AG09319 (cell line): ENCODE data around the gene DEF6.
"Not testable (repeated sequence)": the region's sequence is repeated elsewhere in the genome, so short reads cannot be mapped to it uniquely, and the experiment has no call there.

Experiments used
- DNase-seq: peaks from one replicate; pipeline ENCODE4 v3.0.0-alpha.2; 2010; ENCODE audit warnings: low read depth; ENCODE audit errors: extremely low read depth
- TF ChIP-seq, protein P1 (sequence below): IDR thresholded peaks from 2 replicates; pipeline ENCODE4 v1.5.1; 2011; ENCODE audit warnings: low read depth, mild to moderate bottlenecking, inconsistent platforms, low read length, moderate library complexity

The DEF6 gene

DNA sequence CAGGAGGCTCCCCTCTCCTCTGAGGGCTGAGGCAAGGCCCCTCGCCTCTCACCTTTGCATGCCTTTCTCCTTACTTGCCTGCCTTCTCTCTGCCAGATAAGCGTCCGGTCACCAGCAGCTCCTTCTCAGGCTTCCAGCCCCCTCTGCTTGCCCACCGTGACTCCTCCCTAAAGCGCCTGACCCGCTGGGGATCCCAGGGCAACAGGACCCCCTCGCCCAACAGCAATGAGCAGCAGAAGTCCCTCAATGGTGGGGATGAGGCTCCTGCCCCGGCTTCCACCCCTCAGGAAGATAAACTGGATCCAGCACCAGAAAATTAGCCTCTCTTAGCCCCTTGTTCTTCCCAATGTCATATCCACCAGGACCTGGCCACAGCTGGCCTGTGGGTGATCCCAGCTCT lies 23.5 kb downstream of the DEF6 start:
- DNase-seq, result no peak
- TF ChIP-seq, protein P1, sequence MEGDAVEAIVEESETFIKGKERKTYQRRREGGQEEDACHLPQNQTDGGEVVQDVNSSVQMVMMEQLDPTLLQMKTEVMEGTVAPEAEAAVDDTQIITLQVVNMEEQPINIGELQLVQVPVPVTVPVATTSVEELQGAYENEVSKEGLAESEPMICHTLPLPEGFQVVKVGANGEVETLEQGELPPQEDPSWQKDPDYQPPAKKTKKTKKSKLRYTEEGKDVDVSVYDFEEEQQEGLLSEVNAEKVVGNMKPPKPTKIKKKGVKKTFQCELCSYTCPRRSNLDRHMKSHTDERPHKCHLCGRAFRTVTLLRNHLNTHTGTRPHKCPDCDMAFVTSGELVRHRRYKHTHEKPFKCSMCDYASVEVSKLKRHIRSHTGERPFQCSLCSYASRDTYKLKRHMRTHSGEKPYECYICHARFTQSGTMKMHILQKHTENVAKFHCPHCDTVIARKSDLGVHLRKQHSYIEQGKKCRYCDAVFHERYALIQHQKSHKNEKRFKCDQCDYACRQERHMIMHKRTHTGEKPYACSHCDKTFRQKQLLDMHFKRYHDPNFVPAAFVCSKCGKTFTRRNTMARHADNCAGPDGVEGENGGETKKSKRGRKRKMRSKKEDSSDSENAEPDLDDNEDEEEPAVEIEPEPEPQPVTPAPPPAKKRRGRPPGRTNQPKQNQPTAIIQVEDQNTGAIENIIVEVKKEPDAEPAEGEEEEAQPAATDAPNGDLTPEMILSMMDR, result no peak

DNA sequence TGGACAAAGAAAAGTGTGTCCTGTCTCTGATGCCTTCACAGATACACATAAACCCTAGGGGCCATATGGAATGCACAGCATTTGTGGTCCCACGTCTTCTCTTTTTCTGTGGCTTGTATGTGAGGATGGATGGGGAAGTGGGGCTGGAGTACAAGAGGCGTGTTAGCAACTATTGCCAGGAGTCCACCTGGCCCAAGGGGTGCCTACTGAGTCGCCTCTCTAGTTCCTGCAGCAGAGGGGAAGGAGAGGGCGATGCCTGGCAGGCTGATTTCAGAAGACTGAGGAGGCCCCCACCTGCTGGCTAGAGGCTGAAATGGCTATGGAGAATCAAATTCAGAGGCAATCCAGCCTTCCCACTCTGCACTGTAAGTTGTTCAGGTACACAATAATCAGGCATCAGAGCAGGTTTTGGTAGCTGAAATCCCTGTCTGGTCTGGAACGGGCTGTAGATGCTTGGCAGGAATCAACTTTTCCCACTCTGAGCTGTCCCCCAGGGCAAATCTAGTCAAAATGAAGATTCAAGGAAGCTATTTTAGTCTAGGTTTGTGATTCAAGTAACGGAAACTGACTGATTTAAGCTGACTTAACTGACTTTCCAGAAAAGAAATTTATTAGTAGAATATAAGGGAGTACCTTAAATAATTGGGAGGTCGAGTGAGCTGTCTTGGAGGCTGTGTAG lies 29.9 kb downstream of the DEF6 start:
- TF ChIP-seq, protein P1, result peak; percentile 75
- DNase-seq, result no peak

DNA sequence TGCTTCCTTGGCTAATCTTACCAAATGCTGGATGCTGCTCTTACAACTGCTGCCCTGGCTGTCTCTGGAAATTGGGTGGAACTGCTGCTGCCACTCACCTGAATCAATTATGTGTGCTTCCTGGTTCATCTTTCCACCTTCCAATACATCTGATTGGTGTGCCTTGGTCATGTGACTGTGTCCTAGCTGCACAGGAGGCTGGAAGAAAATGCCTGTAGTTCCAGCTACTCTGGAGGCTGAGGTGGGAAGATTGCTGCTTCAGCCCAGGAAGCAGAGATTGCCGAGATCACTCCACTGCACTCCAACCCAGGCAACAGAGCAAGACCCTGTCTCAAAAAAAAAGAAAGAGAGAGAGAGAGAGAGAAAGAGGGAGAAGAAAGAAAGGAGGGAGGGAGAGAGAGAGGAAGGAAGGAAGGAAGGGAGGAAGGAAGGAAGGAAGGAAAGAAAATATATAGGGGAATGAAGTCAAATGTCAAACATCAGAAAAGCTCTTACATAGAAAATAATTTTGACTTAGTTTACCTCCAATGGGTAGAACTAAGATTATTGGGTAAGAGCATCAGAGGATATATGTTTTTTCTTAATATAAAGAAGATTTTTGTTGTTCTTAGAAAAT lies 30.6 kb downstream of the DEF6 start:
- no peak for DNase-seq
- TF ChIP-seq, protein P1, result no peak

DNA sequence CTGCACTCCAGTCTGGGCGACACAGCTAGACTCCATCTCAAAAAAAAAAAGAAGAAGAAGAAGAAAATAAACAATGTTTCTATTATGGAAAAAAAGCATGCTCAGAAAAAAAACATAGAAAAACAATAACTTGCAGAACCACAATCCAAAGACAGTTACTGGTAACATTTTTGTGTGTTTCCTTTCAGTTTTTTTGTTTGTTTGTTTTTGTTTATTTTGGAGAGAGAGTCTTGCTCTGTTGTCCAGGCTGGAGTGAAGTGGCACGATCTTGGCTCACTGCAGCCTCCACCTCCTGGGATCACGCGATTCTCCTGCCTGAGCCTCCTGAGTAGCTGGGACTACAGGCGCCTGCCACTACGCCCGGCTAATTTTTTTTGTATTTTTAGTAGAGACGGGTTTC lies 31.3 kb downstream of the DEF6 start:
- not testable (repeated sequence) for DNase-seq

DNA sequence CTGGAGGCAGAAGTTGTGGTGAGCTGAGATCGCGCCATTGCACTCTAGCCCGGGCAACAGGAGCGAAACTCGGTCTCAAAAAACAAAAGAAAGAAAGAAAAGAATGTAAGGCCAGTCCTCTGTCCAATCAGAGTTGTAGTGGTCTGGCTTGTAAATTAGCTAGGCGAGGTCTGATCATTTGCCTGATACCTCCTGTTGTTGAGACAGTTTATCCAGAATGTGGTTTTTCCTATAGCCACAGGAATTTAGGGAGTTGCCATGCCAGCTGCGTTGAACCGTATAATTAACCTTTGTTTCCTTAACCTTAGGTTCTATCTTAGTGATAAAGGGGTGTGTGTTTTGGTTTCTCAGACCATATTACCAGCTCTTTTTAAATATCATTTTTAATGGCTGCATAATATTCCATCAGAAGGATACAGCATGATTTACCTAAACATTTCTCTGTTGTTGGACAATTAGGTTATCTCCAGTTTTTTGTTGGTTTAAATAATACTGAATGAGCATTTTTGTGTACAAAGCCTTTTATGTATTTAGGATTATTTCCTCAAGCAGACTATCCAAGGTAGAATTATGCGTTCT lies 33.0 kb downstream of the DEF6 start:
- TF ChIP-seq, protein P1, result no peak
- DNase-seq, result no peak

DNA sequence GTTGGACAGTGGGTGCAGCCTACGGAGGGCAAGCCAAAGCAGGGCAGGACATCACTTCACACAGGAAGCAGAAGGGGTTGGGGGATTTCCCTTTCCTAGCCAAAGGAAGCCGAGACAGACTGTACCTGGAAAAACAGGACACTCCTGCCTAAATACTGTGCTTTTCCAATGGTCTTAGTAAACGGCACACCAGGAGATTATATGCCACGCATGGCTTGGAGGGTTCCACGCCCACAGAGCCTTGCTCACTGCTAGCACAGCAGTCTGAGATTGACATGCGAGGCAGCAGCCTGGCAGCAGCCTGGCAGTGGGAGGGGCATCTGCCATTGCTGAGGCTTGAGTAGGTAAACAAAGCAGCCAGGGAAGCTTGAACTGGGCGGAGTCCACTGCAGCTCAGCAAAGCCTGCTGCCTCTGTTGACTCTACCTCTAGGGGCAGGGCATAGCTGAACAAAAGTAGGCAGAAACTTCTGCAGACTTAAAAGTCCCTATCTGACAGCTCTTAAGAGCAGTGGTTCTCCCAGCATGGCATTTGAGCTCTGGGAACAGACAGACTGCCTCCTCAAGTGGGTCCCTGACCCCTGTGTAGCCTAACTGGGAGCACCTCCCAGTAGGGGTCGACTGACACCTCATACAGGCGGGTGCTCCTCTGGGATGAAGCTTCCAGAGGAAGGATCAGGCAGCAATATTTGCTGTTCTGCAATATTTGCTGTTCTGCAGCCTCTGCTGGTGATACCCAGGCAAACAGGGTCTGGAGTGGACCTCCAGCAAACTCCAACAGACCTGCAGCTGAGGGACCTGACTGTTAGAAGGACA lies 34.7 kb downstream of the DEF6 start:
- not testable (repeated sequence) for DNase-seq

DNA sequence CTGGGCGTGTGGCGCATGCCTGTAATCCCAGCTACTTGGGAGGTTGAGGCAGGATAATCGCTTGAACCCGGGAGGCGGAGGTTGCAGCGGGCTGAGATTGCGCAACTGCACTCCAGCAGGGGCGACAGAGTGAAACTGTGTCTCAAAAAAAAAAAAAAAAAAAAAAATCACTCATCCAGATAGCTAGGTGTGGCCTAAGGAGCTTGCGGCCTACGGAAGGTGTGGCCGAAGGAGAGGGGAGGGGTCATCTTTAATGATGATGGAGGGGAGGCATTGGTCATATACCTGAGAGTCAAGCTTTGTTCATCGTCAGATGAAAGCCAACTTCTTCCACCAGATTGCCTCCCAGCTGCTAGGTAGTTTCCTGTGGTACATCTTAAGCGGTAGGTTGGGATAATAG lies 43.9 kb downstream of the DEF6 start:
- TF ChIP-seq, protein P1, result no peak
- no peak for DNase-seq
